HepG2 (cell line): ENCODE data around the gene PSMD8. TPM values are rescaled to one million over a fixed set of nuclear protein-coding genes. Genes with fewer than 3 reads are reported as not detected.
A peak's percentile ranks its signal among the peaks of the same experiment; 100 is the strongest.

Source experiments
- ARNT ChIP-seq: fragments of 450-650 bp; IDR thresholded peaks from 2 replicates; pipeline ENCODE4 v1.6.1; 2017
- DPF2 ChIP-seq: sonication (generic); formaldehyde crosslinking; IDR thresholded peaks from 2 replicates; pipeline ENCODE4 v1.4.0; 2020; ENCODE audit warnings: mild to moderate bottlenecking, low read depth, missing genetic modification reagents, borderline replicate concordance
- EP300 ChIP-seq, 3 experiments: sonication (generic) in 1 of 3; formaldehyde crosslinking in 1 of 3; IDR thresholded peaks; 2 replicates each; pipeline versions ENCODE4 v1.5.1 to v1.6.1; 2011 to 2020; ENCODE audit warnings: low read depth in 2 of 3, low read length in 2 of 3, borderline replicate concordance in 1 of 3, improper control_type of control experiment in 1 of 3, mild to moderate bottlenecking in 1 of 3, missing genetic modification reagents in 1 of 3, moderate library complexity in 1 of 3
- FOXO1 ChIP-seq: sonication (generic); formaldehyde crosslinking; IDR thresholded peaks from 2 replicates; pipeline ENCODE4 v1.4.0; 2020; ENCODE audit warnings: missing genetic modification reagents
- GATA4 ChIP-seq: sonication (generic); IDR thresholded peaks from 2 replicates; pipeline ENCODE4 v1.6.1; 2016; ENCODE audit warnings: antibody characterized with exemption, low read depth, borderline replicate concordance
- MAFF ChIP-seq: IDR thresholded peaks from 2 replicates; pipeline ENCODE4 v1.6.1; 2011; ENCODE audit warnings: low read depth, low read length, improper control_type of control experiment
- MAFG ChIP-seq: sonication (generic); formaldehyde crosslinking; IDR thresholded peaks from 2 replicates; pipeline ENCODE4 v1.5.1; 2020; ENCODE audit warnings: mild to moderate bottlenecking, missing genetic modification reagents
- NR2F2 ChIP-seq: IDR thresholded peaks from 2 replicates; pipeline ENCODE4 v1.6.1; 2012; ENCODE audit warnings: low read depth, inconsistent platforms, borderline replicate concordance
- RELA ChIP-seq: sonication (generic); formaldehyde crosslinking; IDR thresholded peaks from 2 replicates; pipeline ENCODE4 v1.4.0; 2020; ENCODE audit warnings: missing genetic modification reagents
- SIN3A ChIP-seq: IDR thresholded peaks from 2 replicates; pipeline ENCODE4 v1.6.1; 2011; ENCODE audit warnings: low read depth, mild to moderate bottlenecking, control low read depth, low read length, borderline replicate concordance
- SMAD1 ChIP-seq: sonication (generic); formaldehyde crosslinking; IDR thresholded peaks from 2 replicates; pipeline ENCODE4 v1.4.0; 2020; ENCODE audit warnings: missing genetic modification reagents, low read depth, mild to moderate bottlenecking, borderline replicate concordance
- ZBTB20 ChIP-seq: sonication (generic); formaldehyde crosslinking; IDR thresholded peaks from 2 replicates; pipeline ENCODE4 v1.8.1; 2023; ENCODE audit warnings: missing genetic modification reagents, low read depth, mild to moderate bottlenecking, borderline replicate concordance
- ZFP36 ChIP-seq: fragments of 150-350 bp; IDR thresholded peaks from 2 replicates; pipeline ENCODE4 v1.6.1; 2018; ENCODE audit warnings: borderline replicate concordance, low read length, low read depth; ENCODE audit not compliant: partially characterized antibody
- ZNF10 ChIP-seq: sonication (generic); formaldehyde crosslinking; IDR thresholded peaks from 2 replicates; pipeline ENCODE4 v1.4.0; 2020; ENCODE audit warnings: mild to moderate bottlenecking, low read depth, missing genetic modification reagents, borderline replicate concordance
- ZNF143 ChIP-seq: sonication (generic); formaldehyde crosslinking; IDR thresholded peaks from 2 replicates; pipeline ENCODE4 v1.4.0; 2020; ENCODE audit warnings: missing genetic modification reagents
- ZNF292 ChIP-seq: sonication (generic); formaldehyde crosslinking; IDR thresholded peaks from 2 replicates; pipeline ENCODE4 v1.8.1; 2022; ENCODE audit warnings: mild to moderate bottlenecking, low read depth, missing genetic modification reagents, borderline replicate concordance
- ZNF329 ChIP-seq: sonication (generic); formaldehyde crosslinking; IDR thresholded peaks from 2 replicates; pipeline ENCODE4 v1.9.0; 2021; ENCODE audit warnings: low read depth, mild to moderate bottlenecking, missing genetic modification reagents
- ZNF431 ChIP-seq: sonication (generic); formaldehyde crosslinking; IDR thresholded peaks from 2 replicates; pipeline ENCODE4 v1.9.0; 2022; ENCODE audit warnings: missing genetic modification reagents, low read depth, mild to moderate bottlenecking, borderline replicate concordance
- ZSCAN12 ChIP-seq: sonication (generic); formaldehyde crosslinking; IDR thresholded peaks from 2 replicates; pipeline ENCODE4 v1.9.0; 2021; ENCODE audit warnings: mild to moderate bottlenecking, missing genetic modification reagents
- ZSCAN20 ChIP-seq: sonication (generic); formaldehyde crosslinking; IDR thresholded peaks from 2 replicates; pipeline ENCODE4 v1.4.0; 2020; ENCODE audit warnings: missing genetic modification reagents, mild to moderate bottlenecking, borderline replicate concordance
- ZSCAN22 ChIP-seq: sonication (generic); formaldehyde crosslinking; IDR thresholded peaks from 2 replicates; pipeline ENCODE4 v1.4.0; 2020; ENCODE audit warnings: mild to moderate bottlenecking, missing genetic modification reagents
- polyA plus RNA-seq, 8 experiments: library from polyadenylated mRNA; depleted of rRNA in 3 of 8; stranded (reverse) in 7 of 8; unstranded in 1 of 8; fragments of >200 nt; fragmentation: Illumina TruSeq in 4 of 8; extraction: Trizol in 4 of 8; gene quantifications; 2 replicates each; pipeline versions ENCODE4 v1.2.1 to v1.2.3, GENCODE V29; 2011 to 2016; ENCODE audit warnings: low read depth in 4 of 8, missing spikeins in 1 of 8, mixed read lengths in 1 of 8; ENCODE audit not compliant: insufficient read depth in 1 of 8
- total RNA-seq, 5 experiments: library from RNA; depleted of rRNA; stranded (reverse); fragments of >200 nt; fragmentation: Illumina TruSeq; extraction: Trizol; gene quantifications; 2 replicates each; pipeline ENCODE4 v1.2.3, GENCODE V29; 2016; ENCODE audit warnings: low read depth in 1 of 5
- TF ChIP-seq, protein P1 (sequence below): sonication (generic); formaldehyde crosslinking; IDR thresholded peaks from 2 replicates; pipeline ENCODE4 v1.8.0; 2022; ENCODE audit warnings: mild to moderate bottlenecking, missing genetic modification reagents, borderline replicate concordance
- TF ChIP-seq, protein P2 (sequence below): sonication (generic); formaldehyde crosslinking; IDR thresholded peaks from 2 replicates; pipeline ENCODE4 v1.4.0; 2020; ENCODE audit warnings: missing genetic modification reagents
- TF ChIP-seq, protein P3 (sequence below): sonication (generic); formaldehyde crosslinking; IDR thresholded peaks from 2 replicates; pipeline ENCODE4 v1.4.0; 2020; ENCODE audit warnings: missing genetic modification reagents
- TF ChIP-seq, protein P4 (sequence below): IDR thresholded peaks from 2 replicates; pipeline ENCODE4 v1.6.1; 2016; ENCODE audit warnings: missing compliant biosample characterization, missing genetic modification reagents, borderline replicate concordance

The PSMD8 gene
- total and polyA plus RNA-seq, 2 of the 13 experiments (the other 11 are each of a cell fraction or from before 2014, with no cell fraction given), result 162 to 296 TPM

DNA sequence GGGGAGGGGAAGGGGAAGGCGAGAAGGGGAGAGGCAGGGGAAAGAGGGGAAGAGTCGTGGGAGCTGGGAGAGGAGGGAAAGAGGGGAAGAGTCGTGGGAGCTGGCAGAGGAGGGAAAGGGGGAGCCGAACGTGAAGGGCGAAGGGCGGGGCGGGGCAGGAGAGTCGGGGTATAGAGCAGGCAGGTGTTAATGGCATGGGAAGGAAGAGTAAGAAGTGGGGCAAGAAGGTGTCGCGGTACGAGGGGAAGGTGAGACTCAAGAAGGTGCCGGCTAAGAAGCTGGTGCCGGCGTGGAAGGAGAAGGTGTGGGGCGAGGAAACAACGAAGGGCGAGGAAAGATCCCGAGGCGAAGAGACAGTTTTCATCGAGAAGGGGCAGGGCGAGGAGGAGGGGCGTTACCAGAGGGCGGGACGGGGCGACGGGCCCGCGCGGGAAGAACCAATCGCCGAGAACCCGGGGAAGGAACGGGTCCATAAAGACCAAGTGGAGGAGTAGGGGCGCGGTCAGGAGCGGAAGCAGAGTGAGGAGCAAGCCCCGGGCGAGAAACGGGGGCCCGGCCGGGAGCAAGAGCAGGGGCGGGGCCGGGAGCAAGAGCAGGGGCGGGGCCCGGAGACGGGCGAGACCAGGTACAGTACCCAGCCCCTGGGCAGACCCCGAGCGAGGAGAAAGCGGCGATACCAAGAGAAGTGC is 38.3 kb upstream of the PSMD8 start (continued):
- no peak for TF ChIP-seq SMAD1
- no peak for TF ChIP-seq RELA (CRISPR knock-in tag)
- no peak for TF ChIP-seq ZNF329 (CRISPR knock-in tag)
- no peak for TF ChIP-seq ZNF292 (CRISPR knock-in tag)
- TF ChIP-seq, protein P1, sequence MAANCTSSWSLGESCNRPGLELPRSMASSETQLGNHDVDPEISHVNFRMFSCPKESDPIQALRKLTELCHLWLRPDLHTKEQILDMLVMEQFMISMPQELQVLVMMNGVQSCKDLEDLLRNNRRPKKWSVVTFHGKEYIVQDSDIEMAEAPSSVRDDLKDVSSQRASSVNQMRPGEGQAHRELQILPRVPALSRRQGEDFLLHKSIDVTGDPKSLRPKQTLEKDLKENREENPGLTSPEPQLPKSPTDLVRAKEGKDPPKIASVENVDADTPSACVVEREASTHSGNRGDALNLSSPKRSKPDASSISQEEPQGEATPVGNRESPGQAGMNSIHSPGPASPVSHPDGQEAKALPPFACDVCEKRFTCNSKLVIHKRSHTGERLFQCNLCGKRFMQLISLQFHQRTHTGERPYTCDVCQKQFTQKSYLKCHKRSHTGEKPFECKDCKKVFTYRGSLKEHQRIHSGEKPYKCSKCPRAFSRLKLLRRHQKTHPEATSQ (CRISPR knock-in tag), result no peak
- no peak for TF ChIP-seq NR2F2
- no peak for TF ChIP-seq ZNF431 (CRISPR knock-in tag)
- TF ChIP-seq ZNF10 (CRISPR knock-in tag), result no peak
- no peak for TF ChIP-seq ZSCAN22 (CRISPR knock-in tag)
- TF ChIP-seq ZFP36, result no peak
- no peak; the same call in 1 of the 2 replicates for TF ChIP-seq ZNF143 (CRISPR knock-in tag)
- TF ChIP-seq EP300 (IDR thresholded peaks at IDR 0.05; ENCODE audit: low read depth in 2 of 2, low read length in 2 of 2), result no peak
- no peak for TF ChIP-seq EP300 (CRISPR knock-in tag; IDR thresholded peaks at IDR 0.05; ENCODE audit: borderline replicate concordance)
- no peak for TF ChIP-seq ARNT
- no peak for TF ChIP-seq MAFG (CRISPR knock-in tag)
- no peak for TF ChIP-seq ZSCAN12 (CRISPR knock-in tag)
- no peak for TF ChIP-seq ZSCAN20 (CRISPR knock-in tag)
- TF ChIP-seq, protein P2, sequence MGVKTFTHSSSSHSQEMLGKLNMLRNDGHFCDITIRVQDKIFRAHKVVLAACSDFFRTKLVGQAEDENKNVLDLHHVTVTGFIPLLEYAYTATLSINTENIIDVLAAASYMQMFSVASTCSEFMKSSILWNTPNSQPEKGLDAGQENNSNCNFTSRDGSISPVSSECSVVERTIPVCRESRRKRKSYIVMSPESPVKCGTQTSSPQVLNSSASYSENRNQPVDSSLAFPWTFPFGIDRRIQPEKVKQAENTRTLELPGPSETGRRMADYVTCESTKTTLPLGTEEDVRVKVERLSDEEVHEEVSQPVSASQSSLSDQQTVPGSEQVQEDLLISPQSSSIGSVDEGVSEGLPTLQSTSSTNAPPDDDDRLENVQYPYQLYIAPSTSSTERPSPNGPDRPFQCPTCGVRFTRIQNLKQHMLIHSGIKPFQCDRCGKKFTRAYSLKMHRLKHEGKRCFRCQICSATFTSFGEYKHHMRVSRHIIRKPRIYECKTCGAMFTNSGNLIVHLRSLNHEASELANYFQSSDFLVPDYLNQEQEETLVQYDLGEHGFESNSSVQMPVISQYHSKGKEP (CRISPR knock-in tag), result no peak
- 0 out of 2 replicates have a peak, but pooled peaks have one; percentile 10 for TF ChIP-seq SIN3A
- TF ChIP-seq FOXO1 (CRISPR knock-in tag), result no peak
- no peak for TF ChIP-seq DPF2
- TF ChIP-seq, protein P3, sequence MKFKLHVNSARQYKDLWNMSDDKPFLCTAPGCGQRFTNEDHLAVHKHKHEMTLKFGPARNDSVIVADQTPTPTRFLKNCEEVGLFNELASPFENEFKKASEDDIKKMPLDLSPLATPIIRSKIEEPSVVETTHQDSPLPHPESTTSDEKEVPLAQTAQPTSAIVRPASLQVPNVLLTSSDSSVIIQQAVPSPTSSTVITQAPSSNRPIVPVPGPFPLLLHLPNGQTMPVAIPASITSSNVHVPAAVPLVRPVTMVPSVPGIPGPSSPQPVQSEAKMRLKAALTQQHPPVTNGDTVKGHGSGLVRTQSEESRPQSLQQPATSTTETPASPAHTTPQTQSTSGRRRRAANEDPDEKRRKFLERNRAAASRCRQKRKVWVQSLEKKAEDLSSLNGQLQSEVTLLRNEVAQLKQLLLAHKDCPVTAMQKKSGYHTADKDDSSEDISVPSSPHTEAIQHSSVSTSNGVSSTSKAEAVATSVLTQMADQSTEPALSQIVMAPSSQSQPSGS (CRISPR knock-in tag), result no peak
- no peak for TF ChIP-seq MAFF
- no peak for TF ChIP-seq ZBTB20 (CRISPR knock-in tag)
- TF ChIP-seq, protein P4, sequence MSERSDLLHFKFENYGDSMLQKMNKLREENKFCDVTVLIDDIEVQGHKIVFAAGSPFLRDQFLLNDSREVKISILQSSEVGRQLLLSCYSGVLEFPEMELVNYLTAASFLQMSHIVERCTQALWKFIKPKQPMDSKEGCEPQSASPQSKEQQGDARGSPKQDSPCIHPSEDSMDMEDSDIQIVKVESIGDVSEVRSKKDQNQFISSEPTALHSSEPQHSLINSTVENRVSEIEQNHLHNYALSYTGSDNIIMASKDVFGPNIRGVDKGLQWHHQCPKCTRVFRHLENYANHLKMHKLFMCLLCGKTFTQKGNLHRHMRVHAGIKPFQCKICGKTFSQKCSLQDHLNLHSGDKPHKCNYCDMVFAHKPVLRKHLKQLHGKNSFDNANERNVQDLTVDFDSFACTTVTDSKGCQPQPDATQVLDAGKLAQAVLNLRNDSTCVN, result no peak
- TF ChIP-seq GATA4, result no peak
